Right lobe of liver (tissue), 6 donors: ENCODE results near the gene TTC38. TPM values are rescaled to one million over a fixed set of nuclear protein-coding genes. Genes with fewer than 3 reads are reported as not detected.

Source experiments
- ATAC-seq, 4 donors: fragments of 200-7000 bp; cut with Tn5 transposase; one replicate each; pipeline ENCODE4 v1.9.1; 2020; ENCODE audit warnings: mild to moderate bottlenecking in 4 of 4, moderate library complexity in 4 of 4
- DNase-seq, 3 donors: peaks; one replicate each; pipeline ENCODE4 v3.0.0-alpha.2; 2020
- H3K27ac ChIP-seq, 3 donors: fragments of 200-600 bp; one replicate each; pipeline ENCODE4 v1.8.0; 2022
- H3K27me3 ChIP-seq, 2 donors: fragments of 200-600 bp; one replicate each; pipeline ENCODE4 v1.8.0; 2022
- H3K36me3 ChIP-seq, 4 donors: fragments of 200-600 bp; sonication (generic) in 1 of 4; one replicate each; pipeline versions ENCODE4 v1.5.1 to v1.8.0; 2017 to 2022; ENCODE audit warnings: control low read depth in 1 of 4
- H3K4me1 ChIP-seq, 4 donors: fragments of 200-600 bp; sonication (generic) in 1 of 4; one replicate each; pipeline versions ENCODE4 v1.5.1 to v1.8.0; 2017 to 2022; ENCODE audit warnings: control low read depth in 1 of 4
- H3K4me3 ChIP-seq, 3 donors: fragments of 200-600 bp; one replicate each; pipeline ENCODE4 v1.8.0; 2022
- H3K9me3 ChIP-seq, 4 donors: fragments of 200-600 bp; sonication (generic) in 1 of 4; one replicate each; pipeline versions ENCODE4 v1.5.1 to v1.8.0; 2017 to 2022; ENCODE audit warnings: control low read depth in 1 of 4
- CTCF ChIP-seq, 4 donors: fragments of 200-600 bp in 3 of 4; fragments of 450-650 bp in 1 of 4; IDR thresholded peaks; one replicate each; pipeline versions ENCODE4 v1.5.1 to v1.8.0; 2016 to 2022; ENCODE audit warnings: antibody characterized with exemption in 4 of 4, mild to moderate bottlenecking in 2 of 4
- POLR2A ChIP-seq: fragments of 450-650 bp; IDR thresholded peaks from one replicate; pipeline ENCODE4 v1.6.1; 2017; ENCODE audit warnings: antibody characterized with exemption, mild to moderate bottlenecking
- WGBS: methylation state at CpG from one replicate; pipeline ENCODE4 v1.1.6; 2018; ENCODE audit warnings: low coverage, low lambda C conversion rate; ENCODE audit not compliant: insufficient coverage; ENCODE audit errors: missing lambda C conversion rate; 5-methylcytosine and 5-hydroxymethylcytosine counted together
- intact Hi-C, 2 donors: fragments of 100-400 bp; cut with DNase I; formaldehyde crosslinking; loops; one replicate each; pipeline versions ENCODE4 v1.11.2 to v1.14.1; 2022
- total RNA-seq, 6 experiments: library from RNA; depleted of rRNA in 2 of 6; stranded (reverse); fragments of >200 nt in 2 of 6; fragmentation: NEBNext Ultra II Directional in 3 of 6; extraction: Animal tissue kit (Norgen Biotek cat#: 25700) in 3 of 6; gene quantifications; one replicate each; pipeline versions ENCODE4 v1.1.0 to v1.2.4, GENCODE V29; 2016 to 2023
- donor health status: DM: no; HTN: yes; CAD: no.
- donor health status: DM: no; HTN: no; CAD: no.
- donor health status: DM: no; HTN: no; CAD: no.
- donor health status: DM: no; HTN: yes; CAD: no.
- donor health status: DM: no; HTN: yes; CAD: no.

Gene TTC38
- total RNA-seq, 6 experiments from 2014 or later: 91.1 to 278 (median 195) TPM

- peaks cover 0 to 28% (median 16%) of the 10 kb centered on the region in 4 donors for H3K36me3 ChIP-seq
- 59% methylated on average over 5 of the region's 5 CpGs for WGBS
- no peaks in the 10 kb centered on the region for H3K27me3 ChIP-seq
- no peaks in the 10 kb centered on the region for H3K9me3 ChIP-seq
- DNase-seq (no peak), ATAC-seq (no peak)
- peak overlapping the region in 1 of 3 donors; percentile 70 for H3K27ac ChIP-seq
- peaks cover 0 to 37% (median 5%) of the 10 kb centered on the region in 4 donors for H3K4me1 ChIP-seq
- TF ChIP-seq POLR2A: no peak
- no peak for TF ChIP-seq CTCF (IDR thresholded peaks at IDR 0.05)
- intact Hi-C loops: no loop called here
- no peak overlapping the region for H3K4me3 ChIP-seq
These were observed 26.3 kb upstream of the TTC38 start for GRCh38 chr22:46241396-46242007.

DNA sequence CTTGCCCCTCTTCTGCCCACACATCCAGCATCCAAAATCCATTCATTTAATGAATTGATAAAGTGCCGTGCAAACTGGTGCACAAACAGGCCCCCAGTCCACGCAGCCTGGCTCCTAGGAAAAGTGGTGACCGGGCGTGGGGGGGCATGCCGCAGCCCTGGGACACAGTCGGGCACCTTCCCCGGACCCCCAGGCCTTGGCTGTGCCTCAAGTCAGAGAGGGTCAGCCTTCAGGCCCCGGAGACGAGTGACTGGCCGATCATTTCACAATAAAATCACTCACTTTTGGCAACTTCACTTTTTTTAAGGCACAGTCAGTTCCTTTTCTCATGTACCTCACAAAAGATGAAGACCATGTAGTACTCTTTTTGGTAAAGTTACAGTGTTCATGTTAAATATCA, 25.7 kb upstream of the TTC38 start:
- no peaks in the 10 kb centered on the region for H3K9me3 ChIP-seq
- 81% methylated on average over 4 of the region's 10 CpGs for WGBS
- H3K36me3 ChIP-seq: peaks cover 0 to 22% (median 13%) of the 10 kb centered on the region in 4 donors
- H3K27ac ChIP-seq: no peak overlapping the region
- H3K27me3 ChIP-seq: no peaks in the 10 kb centered on the region
- DNase-seq (no peak), ATAC-seq (no peak)
- no peak overlapping the region for H3K4me3 ChIP-seq
- H3K4me1 ChIP-seq: peaks cover 0 to 37% (median 5%) of the 10 kb centered on the region in 4 donors
- TF ChIP-seq CTCF (IDR thresholded peaks at IDR 0.05) (no peak), POLR2A (no peak)
- intact Hi-C loops: no loop called here

DNA sequence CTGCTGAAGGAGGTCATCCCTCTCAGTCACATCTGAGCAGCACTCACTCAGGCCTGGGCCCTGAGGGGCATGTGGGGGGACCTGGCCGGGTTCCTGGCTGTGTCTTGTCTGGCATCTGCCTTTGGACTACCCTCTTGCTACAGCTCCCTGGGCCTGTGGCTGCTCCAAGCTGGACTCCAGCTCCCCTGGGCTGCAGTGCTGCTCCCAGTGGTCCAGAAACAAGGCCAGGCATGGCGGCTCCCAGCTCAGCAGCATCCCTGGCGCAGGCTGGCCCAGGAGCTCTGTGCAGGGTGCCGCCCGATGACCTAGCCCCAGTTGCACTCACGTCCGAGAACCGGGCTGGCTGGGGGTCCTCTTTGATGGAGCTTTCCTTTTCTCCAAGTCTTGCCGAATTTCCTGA, 23.0 kb upstream of the TTC38 start:
- H3K4me3 ChIP-seq: no peak overlapping the region
- 60% methylated on average over 1 of the region's 9 CpGs for WGBS
- no peak for DNase-seq

GRCh38 chr22:46245511-46245910, 22.3 kb upstream of the TTC38 start:
- H3K36me3 ChIP-seq: no peaks in the 10 kb centered on the region
- WGBS: 40% methylated on average over 6 of the region's 16 CpGs
- DNase-seq (peak; percentile 74 to 80 (median 78)), ATAC-seq (peak; percentile 24 to 59 (median 40))
- no peak for TF ChIP-seq CTCF (IDR thresholded peaks at IDR 0.05)
- no peak for TF ChIP-seq POLR2A
- intact Hi-C loops: no loop called here
- no peak overlapping the region for H3K4me3 ChIP-seq
- H3K9me3 ChIP-seq: no peaks in the 10 kb centered on the region
- H3K27ac ChIP-seq: peak overlapping the region in 1 of 3 donors; percentile 29
- no peaks in the 10 kb centered on the region for H3K27me3 ChIP-seq
- H3K4me1 ChIP-seq: peaks cover 0 to 36% (median 4%) of the 10 kb centered on the region in 4 donors

More for the DNA sequence above, 23.0 kb upstream of the TTC38 start:
- no peaks in the 10 kb centered on the region for H3K9me3 ChIP-seq
- H3K4me1 ChIP-seq: peaks cover 0 to 43% (median 7%) of the 10 kb centered on the region in 4 donors
- H3K27me3 ChIP-seq: no peaks in the 10 kb centered on the region
- no peaks in the 10 kb centered on the region for H3K36me3 ChIP-seq
- peak overlapping the region in 1 of 3 donors; percentile 29 for H3K27ac ChIP-seq
- intact Hi-C loops: no loop called here
- TF ChIP-seq CTCF (IDR thresholded peaks at IDR 0.05): no peak
- TF ChIP-seq POLR2A: peak; percentile 6
- ATAC-seq: peak in 2 of 4 donors; percentile 3 to 7
